Measurements from ENCODE around the gene CMSS1.

CMSS1 gene

DNA sequence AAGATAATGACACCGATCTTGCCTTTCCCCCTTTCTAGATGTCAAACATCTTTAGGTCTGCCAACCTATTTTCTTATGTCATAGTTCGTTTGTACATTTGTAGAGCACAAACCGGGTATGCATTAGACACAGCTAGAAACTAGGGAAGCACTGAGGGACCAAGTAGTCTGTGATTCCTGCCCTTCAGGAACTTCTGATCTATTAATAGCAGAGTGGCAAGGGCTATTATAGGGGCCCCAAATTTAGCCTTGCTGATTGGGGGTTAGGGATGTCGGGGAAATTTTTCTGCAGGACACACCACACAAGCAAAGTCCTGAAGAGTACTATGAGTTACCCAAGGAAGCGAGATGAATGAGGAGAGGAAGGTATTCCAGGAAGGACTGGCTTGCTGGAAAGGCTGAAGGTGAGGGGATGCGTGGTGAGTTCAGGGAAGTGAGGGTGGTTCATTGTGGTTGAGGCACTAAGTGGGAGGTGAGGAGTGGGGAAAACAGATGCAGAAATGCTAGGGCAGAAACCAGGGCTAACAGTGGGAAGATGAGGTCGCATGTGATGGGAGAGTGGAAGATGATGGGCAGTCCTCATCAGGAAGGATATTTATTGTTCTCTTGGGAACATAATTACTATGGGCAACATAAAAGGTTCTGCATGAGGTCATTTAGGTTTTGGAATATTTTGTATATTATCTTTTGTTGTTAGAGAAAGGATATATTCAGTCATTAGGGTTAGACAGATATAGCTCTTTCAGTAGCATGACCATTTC is 144.3 kb downstream of the CMSS1 start:
- DNase-seq: no peak

DNA sequence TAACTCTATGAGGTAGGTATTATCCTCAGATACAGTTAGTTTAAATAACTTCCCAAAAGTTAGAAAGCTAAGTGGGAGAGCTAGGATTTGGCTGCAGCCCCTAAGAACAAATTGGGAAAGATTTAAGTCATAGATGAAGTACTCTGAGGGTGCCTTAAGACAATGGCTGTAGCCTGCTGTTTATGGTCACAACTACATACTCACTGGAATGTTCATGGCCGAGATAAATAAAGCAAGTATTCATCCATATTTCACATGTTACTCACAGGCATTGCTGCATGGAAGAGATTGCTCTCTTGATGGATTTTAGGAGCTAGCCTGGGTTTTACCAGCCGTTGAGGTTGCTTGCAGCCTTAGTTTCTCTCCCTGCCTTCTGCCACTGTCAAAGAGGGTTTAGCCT is 145.0 kb downstream of the CMSS1 start:
- no peak for DNase-seq

DNA sequence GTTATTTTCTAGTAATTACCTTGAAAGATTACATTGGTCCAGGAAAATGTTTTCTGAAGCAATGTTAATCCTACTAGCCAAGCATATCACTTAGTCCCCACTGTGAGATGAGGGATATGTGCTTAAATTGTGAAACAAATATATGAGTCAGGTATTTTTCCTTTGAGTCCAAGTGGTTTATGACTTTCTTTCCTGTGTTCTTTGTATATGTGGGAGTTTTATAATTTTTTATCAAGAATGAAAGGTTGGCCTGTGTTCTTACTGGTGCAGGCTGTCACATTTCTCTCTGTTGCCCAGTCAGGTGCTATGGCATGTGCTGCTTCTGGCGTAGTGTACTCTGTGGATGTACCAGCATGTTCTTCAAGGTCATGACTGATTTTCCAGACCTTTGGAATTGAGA is 147.4 kb downstream of the CMSS1 start:
- DNase-seq: no peak

DNA sequence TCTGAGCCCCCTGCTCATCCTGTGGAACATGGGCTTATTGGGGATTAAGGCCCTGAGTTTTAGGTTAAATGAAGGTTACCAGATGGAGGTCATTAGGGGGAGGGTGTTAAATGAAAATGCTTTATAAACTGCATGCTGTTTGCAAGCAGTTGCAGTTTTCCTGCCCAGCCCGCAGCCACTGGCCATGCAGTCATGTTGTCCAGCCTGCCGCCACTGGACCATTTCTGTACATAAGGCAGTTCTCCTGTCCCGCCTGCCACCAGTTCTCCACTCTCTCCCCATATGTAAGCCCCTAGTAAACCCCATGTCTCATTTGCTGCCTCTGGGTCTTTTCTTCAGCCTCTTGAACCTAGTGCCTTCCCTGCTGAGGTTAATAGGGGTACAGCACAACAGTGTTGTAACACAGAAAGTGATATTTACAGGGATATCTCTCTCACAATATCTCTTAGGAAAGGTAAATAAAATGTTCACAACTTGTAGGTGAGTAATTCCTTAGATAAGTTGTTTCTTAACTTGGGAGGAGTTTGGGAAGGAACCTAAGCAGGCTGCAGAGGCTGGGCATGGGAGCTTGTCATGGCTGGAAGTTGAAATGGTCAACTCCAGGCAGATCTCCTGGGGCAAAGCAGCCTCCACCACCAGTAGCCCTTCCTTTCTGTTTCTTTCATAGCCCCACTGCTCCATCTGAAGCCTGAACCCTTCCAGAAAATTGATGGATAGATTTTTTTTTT is 148.2 kb downstream of the CMSS1 start:
- no peak for DNase-seq

DNA sequence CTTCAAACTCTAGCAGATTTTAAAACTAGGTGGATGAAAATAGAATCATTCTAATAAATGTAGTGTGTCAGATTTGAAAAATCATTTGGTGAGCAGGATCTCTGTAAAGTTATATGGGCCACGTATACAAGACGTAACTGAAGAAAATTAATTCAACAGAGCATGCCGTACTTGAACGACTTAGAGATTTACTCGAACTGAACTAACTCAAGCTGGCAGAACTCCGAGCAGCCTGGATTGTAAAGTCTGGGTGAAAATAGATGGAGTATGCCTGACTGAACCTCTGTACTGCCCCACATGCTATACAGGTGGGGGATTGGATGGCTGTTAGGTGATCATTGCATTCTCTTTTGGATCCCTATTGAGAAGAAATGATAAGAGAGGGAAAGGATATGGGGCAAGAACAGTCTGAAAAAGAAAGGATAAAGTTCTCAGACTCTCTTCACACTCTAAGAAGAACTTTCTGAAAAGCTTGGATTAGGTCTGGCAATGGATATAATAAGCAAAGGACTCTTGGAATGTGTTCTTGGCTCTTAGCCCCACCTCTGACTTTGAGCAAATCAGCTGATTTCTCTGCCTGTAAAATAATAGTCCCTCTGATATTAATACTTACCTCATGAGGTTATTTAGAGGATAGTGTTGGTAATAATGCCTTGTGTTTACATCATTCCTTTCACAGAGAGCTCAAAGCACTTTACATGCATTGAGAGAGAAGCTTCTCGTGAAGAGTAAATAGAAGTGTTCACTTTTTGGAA is 149.2 kb downstream of the CMSS1 start:
- DNase-seq: peak; percentile 64

DNA sequence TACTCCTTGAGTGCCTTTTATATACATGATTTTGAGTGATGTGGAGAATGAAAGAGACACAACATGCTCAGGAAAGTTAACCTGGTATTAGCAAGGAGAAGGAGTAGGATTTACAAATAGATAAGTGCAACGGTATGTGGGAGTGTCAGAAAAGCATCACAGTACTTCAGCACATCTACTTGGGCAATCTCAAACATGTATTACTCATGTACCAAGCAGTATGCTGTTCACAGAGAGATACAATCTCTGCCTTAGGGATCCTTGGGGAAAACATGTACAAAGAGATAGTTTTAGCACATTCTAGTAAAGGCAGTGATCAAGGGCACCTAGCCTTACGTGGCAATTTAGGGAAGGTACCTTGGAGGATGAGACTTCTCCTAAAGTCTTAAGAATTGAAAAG is 150.1 kb downstream of the CMSS1 start:
- no peak for DNase-seq

DNA sequence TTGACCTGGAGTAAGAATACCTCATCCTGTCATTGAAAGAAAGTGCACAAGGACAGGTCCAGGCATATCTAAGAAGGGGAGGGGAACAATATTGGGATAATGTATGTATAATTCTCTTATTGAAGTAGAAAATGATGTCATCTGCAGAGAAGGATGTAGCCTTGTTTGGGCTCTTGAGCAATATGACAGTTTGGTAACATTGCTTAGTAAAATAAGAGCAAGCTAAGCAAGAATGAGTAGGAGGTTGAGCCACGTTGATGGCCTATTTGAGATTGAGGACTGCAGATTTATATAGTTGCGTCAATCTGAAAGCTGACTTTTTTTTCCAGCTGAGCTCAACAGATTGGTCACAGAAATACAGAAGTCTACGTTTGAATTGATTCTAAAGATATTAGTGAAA is 151.5 kb downstream of the CMSS1 start:
- DNase-seq: no peak

DNA sequence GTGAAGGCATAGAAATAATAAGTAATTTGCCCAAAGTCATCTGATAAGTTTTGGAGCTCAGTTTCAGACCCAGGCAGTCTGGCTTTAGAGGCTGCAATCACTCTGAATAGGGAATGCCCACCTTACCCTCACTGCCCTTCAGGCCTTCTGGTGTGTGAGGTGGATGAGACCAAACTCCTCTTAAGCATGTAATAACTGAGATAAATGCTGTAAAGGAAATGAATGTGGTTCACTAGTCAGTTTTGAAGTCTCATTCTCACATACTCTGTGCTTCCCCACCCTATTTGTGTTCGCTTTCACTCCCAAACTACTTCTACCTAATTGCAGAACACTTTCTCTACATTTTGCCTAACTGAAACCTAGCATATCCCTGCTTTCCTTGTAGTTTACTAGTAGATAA is 152.5 kb downstream of the CMSS1 start:
- DNase-seq: no peak

DNA sequence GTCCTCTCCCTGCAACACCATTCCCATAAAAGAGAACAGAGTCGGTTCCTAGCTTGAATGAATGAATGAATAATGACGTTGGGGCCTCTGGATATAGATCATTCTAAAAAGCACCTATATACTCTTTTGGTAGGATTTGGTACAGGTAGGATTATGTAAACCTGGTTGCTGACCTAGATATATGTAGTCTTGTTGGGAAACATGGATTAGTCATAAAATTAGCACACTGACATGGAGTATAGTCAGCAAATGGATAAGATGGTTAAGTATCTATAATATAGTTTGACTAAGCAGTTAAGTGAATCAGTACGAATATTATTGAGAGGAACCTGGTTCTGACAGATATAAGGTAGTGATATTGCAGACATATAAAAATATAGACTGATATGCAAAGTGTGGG is 154.1 kb downstream of the CMSS1 start:
- DNase-seq: no peak

DNA sequence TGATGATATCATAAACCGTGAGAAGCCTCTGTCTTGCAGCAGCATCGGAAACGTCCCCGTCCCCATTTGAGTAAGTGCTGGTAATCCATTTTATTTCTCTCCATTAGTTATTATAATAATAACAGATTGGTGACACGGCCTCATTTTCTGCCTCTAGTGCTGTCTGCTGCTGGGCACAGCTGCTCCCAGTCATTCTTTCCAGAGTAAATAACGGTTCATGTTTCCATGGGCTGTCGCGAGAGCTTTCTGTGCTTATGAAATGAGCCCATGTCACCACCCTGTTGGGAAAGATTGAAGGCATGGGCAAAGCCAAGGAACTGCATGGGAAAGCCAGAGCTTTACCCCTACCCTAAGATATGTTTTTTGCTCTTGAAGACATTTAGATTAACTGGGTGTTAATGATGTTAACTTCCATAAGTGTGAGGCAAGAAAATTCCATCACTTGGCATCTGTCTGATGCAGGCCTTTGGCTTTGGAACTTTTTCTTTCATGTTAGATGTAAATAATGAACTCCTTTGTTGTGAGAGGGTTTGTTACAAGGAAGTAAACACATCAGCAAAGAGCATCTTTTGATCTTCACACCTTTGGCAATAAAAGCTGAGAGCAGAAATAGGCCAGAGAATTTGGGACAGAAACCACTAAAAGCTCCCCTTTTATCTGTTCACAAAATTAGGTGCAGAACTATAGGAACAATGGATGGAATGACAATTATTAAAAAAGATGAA is 154.9 kb downstream of the CMSS1 start:
- DNase-seq: peak; percentile 50

DNA sequence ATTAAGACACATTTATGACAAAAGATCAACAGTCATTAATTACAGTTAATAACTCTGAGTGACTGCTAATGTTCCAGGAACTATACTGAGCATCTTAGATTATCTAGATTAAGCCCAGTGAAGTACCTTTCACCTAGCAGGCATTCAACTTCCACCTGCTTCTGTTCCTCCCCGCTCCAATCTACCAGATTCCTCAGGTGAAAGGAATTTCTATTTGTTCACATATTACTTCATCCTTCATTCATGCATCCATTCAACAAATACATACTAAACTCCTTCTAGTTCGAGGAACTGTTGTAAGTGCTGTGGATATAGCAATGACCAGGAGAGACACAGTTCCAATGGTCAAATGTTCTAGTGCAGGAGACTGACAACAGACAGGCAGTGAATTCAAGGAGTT is 157.3 kb downstream of the CMSS1 start:
- DNase-seq: no peak

DNA sequence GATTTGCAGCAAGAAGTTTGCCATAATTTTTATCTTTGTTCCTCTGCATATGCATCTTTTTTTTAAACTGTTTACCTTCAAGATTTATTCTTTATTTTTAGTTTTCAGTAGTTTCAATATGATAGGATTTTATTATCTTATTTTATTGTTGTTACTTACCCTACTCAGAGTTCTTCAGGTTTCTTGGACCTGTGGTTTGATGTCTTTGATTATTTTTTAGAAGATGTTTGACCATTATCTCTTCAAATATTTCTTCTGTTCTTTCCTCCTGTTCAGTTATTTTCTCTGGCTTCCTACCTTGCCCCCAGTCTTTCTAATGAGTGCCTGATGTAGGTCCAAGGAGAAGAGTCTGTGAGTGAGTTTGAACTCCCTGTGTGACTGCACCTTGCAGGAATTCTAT is 158.9 kb downstream of the CMSS1 start:
- DNase-seq: no peak

DNA sequence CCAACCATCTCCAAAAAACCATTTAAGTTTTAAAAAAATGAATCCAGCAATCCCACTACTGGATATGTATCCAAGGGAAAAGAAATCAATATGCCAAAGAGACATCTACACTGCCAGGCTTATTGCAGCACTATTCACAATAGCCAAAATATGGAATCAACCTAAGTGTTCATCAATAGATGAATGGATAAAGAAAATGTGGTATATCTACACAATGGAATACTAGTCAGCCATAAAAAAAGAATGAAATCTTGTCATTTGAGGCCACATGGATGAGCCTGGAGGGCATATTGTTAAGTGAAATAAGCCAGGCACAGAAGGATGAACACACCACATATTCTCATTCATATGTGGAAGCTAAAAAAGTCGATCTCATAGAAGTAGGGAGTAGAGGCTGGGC is 160.6 kb downstream of the CMSS1 start:
- no peak for DNase-seq

DNA sequence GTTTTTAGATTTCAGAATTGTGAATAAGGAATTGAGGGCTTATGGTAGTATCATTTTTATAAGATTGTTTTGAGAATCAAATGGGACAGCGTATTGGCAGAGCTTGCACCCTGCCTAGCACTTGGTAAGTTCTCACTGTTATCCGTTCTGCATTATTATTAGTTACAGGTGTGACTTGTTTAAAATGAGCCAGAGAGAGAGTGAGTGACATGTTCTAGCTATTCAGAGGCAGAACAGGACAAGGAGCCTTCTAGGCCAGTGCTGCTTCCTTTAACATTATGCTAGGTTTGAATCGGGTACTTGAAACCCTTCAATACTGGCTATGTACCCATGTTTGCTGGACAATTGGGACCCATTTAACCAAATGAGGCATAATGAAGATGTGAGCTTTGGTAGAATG is 162.9 kb downstream of the CMSS1 start:
- no peak for DNase-seq

DNA sequence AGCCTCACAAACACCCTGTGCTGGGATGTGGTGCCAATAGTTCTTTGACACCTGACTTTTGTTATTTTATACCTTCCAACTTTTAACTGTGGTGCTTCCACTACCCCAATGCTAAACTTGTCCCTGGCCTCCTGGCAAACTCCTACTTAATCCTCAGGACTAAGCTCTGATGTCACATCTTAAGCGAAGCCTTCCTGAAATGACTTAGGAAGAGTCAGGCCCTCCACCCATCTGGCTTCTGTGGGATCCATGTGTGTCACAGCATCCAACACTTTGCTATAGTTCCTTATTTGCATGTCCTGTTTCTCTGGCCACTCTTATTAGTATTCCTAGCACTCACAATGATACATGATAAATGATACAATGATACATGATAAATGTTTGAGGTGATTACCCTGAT is 163.5 kb downstream of the CMSS1 start:
- DNase-seq: no peak

DNA sequence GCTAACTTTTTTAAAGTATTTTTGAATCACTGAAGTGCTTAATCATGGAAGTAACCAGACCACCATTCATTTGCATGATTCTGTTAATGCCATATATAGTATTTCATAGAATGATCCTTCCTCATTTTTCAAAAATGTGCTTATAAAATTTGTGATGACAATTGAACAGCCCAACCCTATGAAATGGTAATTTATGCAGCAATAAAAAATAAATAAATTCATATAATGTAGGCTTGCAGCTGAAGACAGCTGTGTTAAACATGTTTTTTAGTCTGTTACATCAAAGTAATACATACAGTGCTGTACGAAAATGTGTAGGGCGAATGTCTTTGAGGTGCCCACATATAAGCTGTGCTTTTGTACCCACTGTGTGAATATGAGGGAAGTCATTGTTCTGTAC is 165.0 kb downstream of the CMSS1 start:
- DNase-seq: no peak

DNA sequence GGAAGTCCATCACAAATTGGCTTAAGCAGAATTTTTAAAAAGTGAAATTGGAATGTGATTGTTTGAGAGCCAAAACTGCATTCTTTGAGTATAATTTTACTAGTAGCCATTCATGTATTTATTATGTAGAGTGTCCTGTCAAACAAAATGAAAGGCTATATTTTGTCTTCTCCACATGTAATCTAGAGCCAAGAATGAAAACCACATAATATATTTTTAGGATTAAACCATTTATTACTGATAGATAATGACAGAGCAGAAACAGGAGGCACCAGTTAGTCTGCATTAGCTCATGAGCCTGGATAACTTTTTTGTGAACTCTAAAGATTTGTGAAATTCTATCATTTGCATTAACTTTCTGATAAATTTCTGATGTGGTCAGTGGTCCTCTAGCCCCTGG is 166.5 kb downstream of the CMSS1 start:
- no peak for DNase-seq

DNA sequence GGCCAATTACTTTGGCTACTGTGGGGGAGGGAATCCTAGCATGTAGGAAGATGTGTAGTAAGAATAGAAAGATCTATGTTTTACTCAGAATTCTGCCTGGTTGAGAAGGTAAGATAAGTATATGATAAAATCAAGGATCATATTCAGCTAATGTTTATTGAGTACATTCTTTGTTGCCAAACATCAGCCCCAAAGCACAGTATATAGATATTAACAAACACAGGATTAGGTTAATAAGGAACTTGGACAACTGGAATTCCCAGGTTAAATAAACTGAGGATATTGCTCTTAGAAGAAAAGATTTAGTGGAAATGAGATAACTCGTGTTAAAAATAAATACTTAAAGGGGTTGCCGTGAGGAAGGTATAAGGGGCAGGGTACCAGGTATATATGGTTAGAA is 167.0 kb downstream of the CMSS1 start:
- no peak for DNase-seq

DNA sequence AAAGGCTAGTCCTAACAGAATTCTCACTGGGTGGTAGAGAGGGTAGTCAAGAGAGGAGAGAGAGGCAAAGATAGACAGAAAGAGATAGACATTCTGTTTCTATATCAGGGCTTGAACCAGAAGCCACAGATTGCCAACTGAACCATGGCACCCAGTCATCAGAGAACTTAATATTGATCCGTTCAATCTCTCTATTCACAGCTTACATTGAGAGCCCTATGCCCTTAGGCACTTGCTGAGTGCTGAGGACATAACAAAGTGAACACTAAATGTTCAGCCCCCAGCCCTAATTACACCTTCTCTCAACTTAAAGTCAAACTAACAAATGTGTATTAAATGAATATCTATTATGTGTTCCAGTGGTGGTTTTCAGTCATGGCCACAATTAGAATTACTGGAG is 172.5 kb downstream of the CMSS1 start:
- DNase-seq: no peak

DNA sequence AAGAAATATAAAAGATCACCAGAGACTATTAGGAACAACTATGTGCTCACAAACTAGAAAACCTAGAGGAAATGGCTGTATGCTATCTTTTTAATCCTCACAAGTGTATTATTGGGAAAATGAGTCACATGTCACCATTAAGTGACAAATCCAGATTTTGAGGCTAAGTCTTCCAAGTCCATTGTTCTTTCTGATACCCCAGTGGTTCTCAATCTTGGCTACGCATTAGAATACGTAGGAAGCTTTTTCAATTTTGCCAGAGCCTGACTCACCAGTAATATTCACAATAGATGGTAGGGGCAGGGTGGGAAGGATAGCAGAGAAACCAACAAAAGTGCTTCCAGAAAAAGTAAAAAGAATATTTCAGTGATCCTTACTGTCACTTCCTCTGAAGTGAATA is 179.6 kb downstream of the CMSS1 start:
- no peak for DNase-seq

DNA sequence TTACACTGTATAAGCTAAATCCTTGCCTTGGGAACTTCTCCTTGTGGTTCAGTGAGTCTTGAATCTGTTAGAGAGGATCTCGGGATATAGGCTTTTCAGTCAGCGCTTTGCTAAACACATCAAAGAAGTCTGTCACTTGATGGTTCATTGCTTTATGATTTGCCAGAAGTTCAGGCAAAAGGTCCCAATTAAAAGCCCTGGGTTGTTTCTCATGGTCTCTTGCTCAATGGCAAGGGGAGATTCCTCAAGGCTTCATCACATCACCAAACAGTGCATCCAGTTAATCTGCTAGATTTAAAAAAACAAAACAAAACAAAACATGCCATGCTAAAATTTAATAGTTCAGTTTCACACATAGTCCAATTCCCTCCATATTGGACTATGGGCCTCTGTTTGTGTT is 181.9 kb downstream of the CMSS1 start:
- no peak for DNase-seq

DNA sequence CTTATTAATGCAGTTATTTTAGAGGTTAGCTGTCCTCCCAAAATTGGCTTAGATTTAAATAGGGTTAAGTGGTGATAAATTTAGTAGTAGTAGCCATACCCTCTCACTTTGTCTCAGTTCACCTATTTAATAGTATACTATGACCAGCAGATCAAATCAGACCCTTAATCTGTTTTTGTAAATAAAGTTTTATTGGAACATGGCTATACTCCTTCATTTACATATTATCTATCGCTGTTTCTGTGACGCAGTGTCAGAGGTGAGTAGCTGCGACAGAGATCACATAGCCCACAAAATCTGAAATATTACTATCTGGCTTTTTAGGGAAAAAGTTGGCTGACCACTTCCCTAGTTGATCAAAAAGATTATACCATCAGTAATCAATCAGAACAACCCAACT is 183.4 kb downstream of the CMSS1 start:
- DNase-seq: no peak

DNA sequence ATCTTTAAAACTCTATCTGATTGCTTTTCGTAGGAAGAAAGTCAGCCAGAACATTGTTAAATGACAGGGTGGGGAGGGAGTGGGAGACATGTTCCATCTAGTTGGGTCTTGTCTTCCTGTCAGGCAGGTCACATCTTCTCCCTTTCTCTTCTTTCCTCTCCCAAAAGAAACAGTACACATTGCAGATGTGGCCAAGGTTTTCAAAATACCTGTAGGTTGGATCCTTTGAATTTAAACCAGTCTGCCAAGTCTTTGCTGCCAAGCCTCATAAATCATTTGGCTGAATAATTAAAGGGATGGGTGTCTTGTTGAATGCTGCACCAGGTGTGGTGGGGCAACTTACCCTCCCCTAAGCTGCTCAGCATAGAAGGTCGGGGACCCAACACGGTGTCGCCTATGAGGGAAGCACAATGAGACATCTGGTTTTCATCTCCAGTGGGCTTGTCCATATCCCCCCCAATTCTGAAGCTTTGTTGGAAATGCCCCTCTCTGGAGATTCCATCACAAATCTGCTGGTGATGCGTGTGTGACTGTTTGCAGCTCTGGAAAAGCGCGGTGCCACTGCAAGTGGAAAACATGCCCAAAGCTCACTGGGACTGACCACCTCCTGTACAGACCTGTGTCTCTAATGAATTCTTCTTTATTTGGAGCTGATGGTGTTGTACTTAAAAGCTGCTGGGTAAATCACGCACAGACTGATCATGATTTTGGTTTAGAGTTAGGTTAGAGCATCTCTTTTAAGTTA is 184.0 kb downstream of the CMSS1 start:
- no peak for DNase-seq
